HFFc6 (cell line): ENCODE measurements around the gene FAM168B. TPM values are rescaled to one million over a fixed set of nuclear protein-coding genes. Genes with fewer than 3 reads are reported as not detected.

ENCODE experiments used
- DNase-seq: peaks from one replicate; pipeline ENCODE4 v3.0.0-alpha.2; 2018
- H3K27ac Mint-ChIP-seq: 2 replicates; pipeline ENCODE4 v1.8.0; 2020; ENCODE audit warnings: mild to moderate bottlenecking, mixed read lengths
- H3K27me3 Mint-ChIP-seq: 2 replicates; pipeline ENCODE4 v1.8.0; 2021; ENCODE audit warnings: mild to moderate bottlenecking, moderate library complexity, mixed read lengths; ENCODE audit not compliant: insufficient read depth
- H3K36me3 Mint-ChIP-seq: 2 replicates; pipeline ENCODE4 v1.8.0; 2021; ENCODE audit warnings: low read depth, mixed read lengths
- H3K4me1 Mint-ChIP-seq: 2 replicates; pipeline ENCODE4 v1.8.0; 2020; ENCODE audit warnings: low read depth, mixed read lengths
- H3K4me3 Mint-ChIP-seq: 2 replicates; pipeline ENCODE4 v1.8.0; 2020; ENCODE audit warnings: mild to moderate bottlenecking, moderate library complexity, mixed read lengths
- H3K9me3 Mint-ChIP-seq: 2 replicates; pipeline ENCODE4 v1.8.0; 2020; ENCODE audit warnings: mild to moderate bottlenecking, mixed read lengths
- total RNA-seq, 6 experiments: library from RNA; stranded (reverse); fragmentation: NEBNext Ultra II Directional; extraction: Animal tissue kit (Norgen Biotek cat#: 25700); gene quantifications; 2 replicates in 1 of 6; 3 replicates in 5 of 6; pipeline ENCODE4 v1.2.3, GENCODE V29; 2021
- TF ChIP-seq, protein P1 (sequence below): fragments of 200-600 bp; sonication (generic); IDR thresholded peaks from 2 replicates; pipeline ENCODE4 v1.5.0; 2021; ENCODE audit warnings: antibody characterized with exemption, mild to moderate bottlenecking

The FAM168B gene
- total RNA-seq, 6 experiments from 2014 or later = 87.2 to 103 (median 95.3) TPM

DNA sequence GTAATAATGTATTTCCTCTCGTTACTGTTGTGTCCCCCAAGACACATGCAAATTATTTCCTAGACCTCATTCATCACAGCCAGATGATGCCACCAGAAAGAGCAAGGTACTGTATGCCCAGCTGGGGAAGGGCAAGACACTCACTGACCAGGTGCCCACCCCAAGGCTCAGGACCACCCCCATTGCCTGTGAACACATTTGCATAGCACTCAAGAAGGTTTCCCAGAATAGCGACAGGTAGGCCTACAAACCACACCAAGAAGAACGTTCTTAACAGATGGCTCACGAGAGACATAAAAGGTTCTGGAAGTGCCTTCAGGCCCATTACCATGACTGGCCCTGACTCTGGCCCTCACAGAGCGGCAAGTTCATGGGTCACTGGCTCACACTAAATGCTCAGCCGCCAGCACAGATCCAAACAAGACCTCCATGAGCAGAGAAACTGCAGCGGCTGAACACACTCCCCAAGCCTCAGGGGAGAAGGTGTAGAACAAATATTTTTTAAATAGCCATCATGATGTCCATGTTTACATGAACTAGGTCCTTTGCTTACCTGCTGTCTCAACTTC lies 44.0 kb downstream of the FAM168B start:
- no peak overlapping the region for H3K4me3 Mint-ChIP-seq
- H3K27me3 Mint-ChIP-seq = no peaks in the 10 kb centered on the region; the same call in 1 of the 2 replicates
- H3K36me3 Mint-ChIP-seq = peaks cover 36% of the 10 kb centered on the region
- H3K27ac Mint-ChIP-seq = no peak overlapping the region
- no peak for DNase-seq
- TF ChIP-seq, protein P1, sequence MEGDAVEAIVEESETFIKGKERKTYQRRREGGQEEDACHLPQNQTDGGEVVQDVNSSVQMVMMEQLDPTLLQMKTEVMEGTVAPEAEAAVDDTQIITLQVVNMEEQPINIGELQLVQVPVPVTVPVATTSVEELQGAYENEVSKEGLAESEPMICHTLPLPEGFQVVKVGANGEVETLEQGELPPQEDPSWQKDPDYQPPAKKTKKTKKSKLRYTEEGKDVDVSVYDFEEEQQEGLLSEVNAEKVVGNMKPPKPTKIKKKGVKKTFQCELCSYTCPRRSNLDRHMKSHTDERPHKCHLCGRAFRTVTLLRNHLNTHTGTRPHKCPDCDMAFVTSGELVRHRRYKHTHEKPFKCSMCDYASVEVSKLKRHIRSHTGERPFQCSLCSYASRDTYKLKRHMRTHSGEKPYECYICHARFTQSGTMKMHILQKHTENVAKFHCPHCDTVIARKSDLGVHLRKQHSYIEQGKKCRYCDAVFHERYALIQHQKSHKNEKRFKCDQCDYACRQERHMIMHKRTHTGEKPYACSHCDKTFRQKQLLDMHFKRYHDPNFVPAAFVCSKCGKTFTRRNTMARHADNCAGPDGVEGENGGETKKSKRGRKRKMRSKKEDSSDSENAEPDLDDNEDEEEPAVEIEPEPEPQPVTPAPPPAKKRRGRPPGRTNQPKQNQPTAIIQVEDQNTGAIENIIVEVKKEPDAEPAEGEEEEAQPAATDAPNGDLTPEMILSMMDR = no peak
- H3K4me1 Mint-ChIP-seq = no peaks in the 10 kb centered on the region
- H3K9me3 Mint-ChIP-seq = no peaks in the 10 kb centered on the region

DNA sequence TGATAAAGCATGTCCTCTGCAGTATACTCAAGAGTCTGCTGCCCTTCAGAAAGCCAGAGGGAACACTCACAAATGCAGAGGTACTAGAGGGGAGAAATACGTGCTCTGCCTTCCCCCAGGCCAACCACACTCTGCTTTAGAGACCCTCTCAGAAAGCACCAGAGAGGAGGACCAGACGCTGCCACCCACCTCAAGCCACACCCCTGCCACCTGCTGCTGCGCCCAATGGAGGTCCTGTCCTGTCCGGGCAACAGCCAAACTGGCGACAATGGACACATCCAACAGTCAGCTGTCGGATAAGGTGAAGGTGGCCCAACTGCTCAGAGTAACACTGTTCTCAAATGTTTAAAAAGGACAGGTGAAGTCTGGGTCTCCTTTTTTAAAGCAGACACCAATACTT lies 44.6 kb downstream of the FAM168B start:
- TF ChIP-seq, protein P1 = no peak
- no peaks in the 10 kb centered on the region; the same call in 1 of the 2 replicates for H3K27me3 Mint-ChIP-seq
- no peaks in the 10 kb centered on the region for H3K9me3 Mint-ChIP-seq
- H3K27ac Mint-ChIP-seq = no peak overlapping the region
- peaks cover 36% of the 10 kb centered on the region for H3K36me3 Mint-ChIP-seq
- no peak overlapping the region for H3K4me3 Mint-ChIP-seq
- H3K4me1 Mint-ChIP-seq = no peaks in the 10 kb centered on the region
- no peak for DNase-seq

DNA sequence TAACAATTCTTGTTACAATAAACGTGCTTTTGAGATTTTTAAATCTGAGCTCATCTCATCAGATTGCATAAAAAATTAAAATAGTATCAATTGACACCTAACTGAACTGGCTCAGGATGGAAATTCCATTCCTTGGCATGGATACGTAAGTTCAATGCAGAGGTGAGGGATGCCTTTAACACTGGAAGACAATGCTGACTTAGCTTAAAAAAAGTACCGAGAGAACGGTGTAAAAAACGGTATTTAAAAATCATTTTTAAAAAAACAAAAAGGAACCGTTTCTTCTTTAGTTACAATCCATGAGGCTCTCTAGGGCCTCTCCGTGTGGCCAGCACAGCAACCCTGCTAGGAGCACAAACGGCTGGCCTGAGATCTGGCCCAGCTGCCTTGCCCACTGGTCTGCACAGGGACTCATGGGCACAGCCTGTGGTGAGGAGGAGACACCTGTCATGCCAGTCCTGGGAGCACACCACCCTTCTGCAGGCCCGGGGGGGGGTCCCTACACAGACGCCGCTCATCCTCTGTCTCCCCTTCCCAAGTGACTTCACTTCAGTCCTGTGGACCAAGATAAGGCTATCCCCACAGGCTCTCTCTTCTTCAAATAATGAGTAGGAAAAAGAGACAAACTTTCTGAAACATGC lies 45.2 kb downstream of the FAM168B start:
- H3K4me3 Mint-ChIP-seq = no peak overlapping the region
- no peaks in the 10 kb centered on the region; the same call in 1 of the 2 replicates for H3K27me3 Mint-ChIP-seq
- no peak for DNase-seq
- TF ChIP-seq, protein P1 = no peak
- H3K4me1 Mint-ChIP-seq = no peaks in the 10 kb centered on the region
- H3K36me3 Mint-ChIP-seq = peaks cover 32% of the 10 kb centered on the region
- 0 out of 2 replicates have a peak overlapping the region, but pooled peaks have one; percentile 43 for H3K27ac Mint-ChIP-seq
- no peaks in the 10 kb centered on the region for H3K9me3 Mint-ChIP-seq

DNA sequence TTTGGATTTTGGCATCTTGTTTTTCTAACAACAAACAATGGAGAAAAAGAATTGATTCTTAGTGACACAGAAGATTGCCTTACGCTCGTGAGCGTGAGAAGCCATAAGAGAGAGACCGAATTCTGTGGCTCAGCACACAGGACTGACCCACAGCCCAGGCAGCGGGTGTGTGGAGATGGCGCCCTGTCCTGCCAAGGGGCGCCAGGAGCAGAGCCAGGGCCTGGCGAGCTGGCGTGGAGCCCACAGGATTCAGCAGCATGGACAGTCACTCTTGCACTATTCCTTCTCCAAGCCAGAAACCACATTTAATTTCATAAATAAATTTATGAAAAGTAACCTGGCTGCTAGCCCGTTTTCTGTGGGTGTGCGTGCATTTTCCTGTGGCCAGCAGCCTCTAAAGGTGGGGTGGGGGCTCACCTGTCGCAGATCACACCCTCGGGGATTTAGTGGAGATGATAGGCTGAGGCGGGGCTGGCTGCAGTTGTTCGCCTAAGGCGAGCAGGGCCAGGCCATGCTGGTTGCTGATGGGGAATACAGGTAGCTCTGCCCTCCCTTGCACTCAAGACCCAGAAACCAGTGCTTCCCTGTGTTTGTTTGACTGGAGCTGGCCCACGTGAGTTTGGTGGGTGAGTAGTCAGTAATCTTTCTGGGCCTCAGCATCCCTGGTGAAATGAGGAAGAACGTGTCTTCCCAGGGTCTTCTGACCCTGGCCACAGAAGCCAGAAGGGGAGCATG lies 46.2 kb downstream of the FAM168B start:
- DNase-seq = no peak
- TF ChIP-seq, protein P1 = no peak
- no peaks in the 10 kb centered on the region for H3K9me3 Mint-ChIP-seq
- no peaks in the 10 kb centered on the region; the same call in 1 of the 2 replicates for H3K27me3 Mint-ChIP-seq
- H3K27ac Mint-ChIP-seq = 0 out of 2 replicates have a peak overlapping the region, but pooled peaks have one; percentile 43
- 0 out of 2 replicates have a peak, but pooled peaks cover 4% of the 10 kb centered on the region for H3K4me1 Mint-ChIP-seq
- H3K36me3 Mint-ChIP-seq = peaks cover 22% of the 10 kb centered on the region
- H3K4me3 Mint-ChIP-seq = no peak overlapping the region

DNA sequence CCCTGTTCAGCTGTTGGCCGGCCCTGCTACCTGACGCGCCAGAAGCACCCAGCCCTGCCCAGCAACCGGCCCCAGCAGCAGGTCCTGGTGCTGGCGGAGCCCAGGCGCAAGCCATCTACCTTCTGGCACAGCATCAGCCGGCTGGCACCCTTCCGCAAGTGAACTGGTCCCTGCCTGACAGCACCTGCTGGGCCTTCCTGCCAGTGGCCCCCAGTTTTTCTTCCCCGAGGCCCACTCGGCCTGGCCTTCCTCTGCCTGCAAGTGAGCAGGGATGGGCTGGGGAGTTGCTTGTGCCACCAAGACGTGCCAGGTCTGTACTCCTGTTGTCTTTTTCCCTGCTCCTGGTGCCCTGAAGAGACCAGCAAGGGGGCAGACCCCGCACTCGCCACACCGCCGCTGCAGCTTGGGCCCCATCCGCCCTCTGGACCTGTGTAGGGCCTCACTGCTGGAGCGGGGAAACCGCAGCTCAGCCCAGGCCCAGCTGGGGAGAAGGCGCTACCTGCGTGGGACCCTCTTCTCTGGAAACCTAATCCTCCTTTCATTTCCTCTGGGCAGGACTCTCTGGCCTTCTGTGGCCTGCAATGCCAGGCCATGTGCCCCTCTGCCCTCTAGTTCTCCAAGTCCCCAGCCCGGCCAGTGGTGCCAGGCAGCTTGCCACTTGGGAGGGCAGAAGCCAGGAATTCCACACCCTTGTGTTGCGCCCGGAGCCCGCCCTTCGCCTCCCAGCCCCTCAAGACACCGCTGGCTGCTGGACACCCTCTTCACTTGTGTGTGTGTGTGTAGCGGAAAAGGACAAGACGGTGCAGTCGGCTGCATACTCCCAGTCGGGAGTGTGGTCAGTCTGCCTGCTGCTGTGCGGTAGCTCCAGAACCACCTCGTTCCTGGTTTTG lies 47.0 kb downstream of the FAM168B start:
- Mint-ChIP-seq H3K4me3 (no peak overlapping the region), H3K36me3 (peaks cover 16% of the 10 kb centered on the region), H3K9me3 (no peaks in the 10 kb centered on the region), H3K4me1 (0 out of 2 replicates have a peak, but pooled peaks cover 5% of the 10 kb centered on the region), H3K27ac (no peak overlapping the region), H3K27me3 (no peaks in the 10 kb centered on the region; the same call in 1 of the 2 replicates)
- TF ChIP-seq, protein P1 = no peak
- DNase-seq = no peak
